Liver (tissue), 3 donors: Measurements from ENCODE around the gene FBXO2.

ENCODE experiments used
- ATF3 ChIP-seq: IDR thresholded peaks from 2 replicates; pipeline ENCODE4 v1.6.1; 2016; ENCODE audit warnings: antibody characterized with exemption
- FOXA1 ChIP-seq: IDR thresholded peaks from 2 replicates; pipeline ENCODE4 v1.6.1; 2016; ENCODE audit warnings: antibody characterized with exemption
- RXRA ChIP-seq, 2 donors: IDR thresholded peaks; 2 replicates each; pipeline ENCODE4 v1.6.1; 2017 to 2018; ENCODE audit warnings: antibody characterized with exemption in 2 of 2, mild to moderate bottlenecking in 1 of 2
- TAF1 ChIP-seq: conservative IDR thresholded peaks from 2 replicates; pipeline ENCODE4 v1.6.1; 2016; ENCODE audit warnings: antibody characterized with exemption, mild to moderate bottlenecking
- YY1 ChIP-seq: IDR thresholded peaks from 2 replicates; pipeline ENCODE4 v1.6.1; 2016; ENCODE audit warnings: antibody characterized with exemption, mild to moderate bottlenecking
- ZBTB33 ChIP-seq: IDR thresholded peaks from 2 replicates; pipeline ENCODE4 v1.6.1; 2016; ENCODE audit warnings: antibody characterized with exemption
- TF ChIP-seq, protein P1 (sequence below): IDR thresholded peaks from 2 replicates; pipeline ENCODE4 v1.6.1; 2016; ENCODE audit warnings: antibody characterized with exemption, mild to moderate bottlenecking
- TF ChIP-seq, protein P2 (sequence below): fragments of 150-350 bp; IDR thresholded peaks from 2 replicates; pipeline ENCODE4 v1.5.1; 2017; ENCODE audit warnings: improper control_type of control experiment, low read depth, low read length; ENCODE audit not compliant: missing input control
- TF ChIP-seq, protein P3 (sequence below): IDR thresholded peaks from 2 replicates; pipeline ENCODE4 v1.6.1; 2016; ENCODE audit warnings: antibody characterized with exemption
- donor health status: healthy.
- donor health status: healthy.

GRCh38 chr1:11640944-11641343 is 13.3 kb downstream of the FBXO2 start:
- TF ChIP-seq YY1 (no peak), ZBTB33 (no peak), RXRA (IDR thresholded peaks at IDR 0.05) (no peak), TAF1 (no peak), ATF3 (no peak), FOXA1 (no peak)
- TF ChIP-seq, protein P1, sequence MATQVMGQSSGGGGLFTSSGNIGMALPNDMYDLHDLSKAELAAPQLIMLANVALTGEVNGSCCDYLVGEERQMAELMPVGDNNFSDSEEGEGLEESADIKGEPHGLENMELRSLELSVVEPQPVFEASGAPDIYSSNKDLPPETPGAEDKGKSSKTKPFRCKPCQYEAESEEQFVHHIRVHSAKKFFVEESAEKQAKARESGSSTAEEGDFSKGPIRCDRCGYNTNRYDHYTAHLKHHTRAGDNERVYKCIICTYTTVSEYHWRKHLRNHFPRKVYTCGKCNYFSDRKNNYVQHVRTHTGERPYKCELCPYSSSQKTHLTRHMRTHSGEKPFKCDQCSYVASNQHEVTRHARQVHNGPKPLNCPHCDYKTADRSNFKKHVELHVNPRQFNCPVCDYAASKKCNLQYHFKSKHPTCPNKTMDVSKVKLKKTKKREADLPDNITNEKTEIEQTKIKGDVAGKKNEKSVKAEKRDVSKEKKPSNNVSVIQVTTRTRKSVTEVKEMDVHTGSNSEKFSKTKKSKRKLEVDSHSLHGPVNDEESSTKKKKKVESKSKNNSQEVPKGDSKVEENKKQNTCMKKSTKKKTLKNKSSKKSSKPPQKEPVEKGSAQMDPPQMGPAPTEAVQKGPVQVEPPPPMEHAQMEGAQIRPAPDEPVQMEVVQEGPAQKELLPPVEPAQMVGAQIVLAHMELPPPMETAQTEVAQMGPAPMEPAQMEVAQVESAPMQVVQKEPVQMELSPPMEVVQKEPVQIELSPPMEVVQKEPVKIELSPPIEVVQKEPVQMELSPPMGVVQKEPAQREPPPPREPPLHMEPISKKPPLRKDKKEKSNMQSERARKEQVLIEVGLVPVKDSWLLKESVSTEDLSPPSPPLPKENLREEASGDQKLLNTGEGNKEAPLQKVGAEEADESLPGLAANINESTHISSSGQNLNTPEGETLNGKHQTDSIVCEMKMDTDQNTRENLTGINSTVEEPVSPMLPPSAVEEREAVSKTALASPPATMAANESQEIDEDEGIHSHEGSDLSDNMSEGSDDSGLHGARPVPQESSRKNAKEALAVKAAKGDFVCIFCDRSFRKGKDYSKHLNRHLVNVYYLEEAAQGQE, result no peak
- TF ChIP-seq, protein P2, sequence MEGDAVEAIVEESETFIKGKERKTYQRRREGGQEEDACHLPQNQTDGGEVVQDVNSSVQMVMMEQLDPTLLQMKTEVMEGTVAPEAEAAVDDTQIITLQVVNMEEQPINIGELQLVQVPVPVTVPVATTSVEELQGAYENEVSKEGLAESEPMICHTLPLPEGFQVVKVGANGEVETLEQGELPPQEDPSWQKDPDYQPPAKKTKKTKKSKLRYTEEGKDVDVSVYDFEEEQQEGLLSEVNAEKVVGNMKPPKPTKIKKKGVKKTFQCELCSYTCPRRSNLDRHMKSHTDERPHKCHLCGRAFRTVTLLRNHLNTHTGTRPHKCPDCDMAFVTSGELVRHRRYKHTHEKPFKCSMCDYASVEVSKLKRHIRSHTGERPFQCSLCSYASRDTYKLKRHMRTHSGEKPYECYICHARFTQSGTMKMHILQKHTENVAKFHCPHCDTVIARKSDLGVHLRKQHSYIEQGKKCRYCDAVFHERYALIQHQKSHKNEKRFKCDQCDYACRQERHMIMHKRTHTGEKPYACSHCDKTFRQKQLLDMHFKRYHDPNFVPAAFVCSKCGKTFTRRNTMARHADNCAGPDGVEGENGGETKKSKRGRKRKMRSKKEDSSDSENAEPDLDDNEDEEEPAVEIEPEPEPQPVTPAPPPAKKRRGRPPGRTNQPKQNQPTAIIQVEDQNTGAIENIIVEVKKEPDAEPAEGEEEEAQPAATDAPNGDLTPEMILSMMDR, result no peak
- TF ChIP-seq, protein P3, sequence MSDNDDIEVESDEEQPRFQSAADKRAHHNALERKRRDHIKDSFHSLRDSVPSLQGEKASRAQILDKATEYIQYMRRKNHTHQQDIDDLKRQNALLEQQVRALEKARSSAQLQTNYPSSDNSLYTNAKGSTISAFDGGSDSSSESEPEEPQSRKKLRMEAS, result no peak
